ENCODE results near the gene PRPF19. TPM values are rescaled to one million over a fixed set of nuclear protein-coding genes. Genes with fewer than 3 reads are reported as not detected.

The PRPF19 gene
- total and polyA plus RNA-seq, 2 of the 13 experiments (the other 11 are each of a cell fraction or from before 2014, with no cell fraction given), result 27.4 to 91.1 TPM

DNA sequence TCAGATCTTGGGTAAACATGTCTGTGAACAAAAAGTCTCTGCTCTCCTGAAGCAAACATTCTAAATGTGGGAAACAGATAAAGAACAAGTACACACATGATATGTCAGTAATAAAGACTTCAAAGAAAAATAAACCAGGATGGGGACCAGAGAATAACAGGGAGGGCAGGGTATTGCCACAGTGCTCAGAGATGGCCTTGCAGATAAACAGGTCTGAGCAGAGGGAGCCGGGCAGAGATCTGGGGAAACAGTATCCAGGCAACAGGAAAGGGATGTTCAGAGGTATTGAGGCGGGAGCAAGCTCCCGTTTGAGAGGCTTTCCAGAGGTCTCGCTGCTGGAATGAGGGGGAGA is 61.5 kb downstream of the PRPF19 start (continued):
- TF ChIP-seq PTBP1 (IDR thresholded peaks at IDR 0.05; ENCODE audit: low read depth, low read length, poor library complexity, severe bottlenecking) (no peak), ZNF3 (CRISPR knock-in tag; IDR thresholded peaks at IDR 0.05) (no peak), ATRX (CRISPR knock-in tag; IDR thresholded peaks at IDR 0.05; ENCODE audit: borderline replicate concordance) (no peak), CBX1 (IDR thresholded peaks at IDR 0.05; ENCODE audit: low read depth) (no peak), ZKSCAN5 (CRISPR knock-in tag; IDR thresholded peaks at IDR 0.05) (no peak), ZNF792 (CRISPR knock-in tag; IDR thresholded peaks at IDR 0.05) (peak; percentile 72), CEBPB (IDR thresholded peaks at IDR 0.05; ENCODE audit: borderline replicate concordance, low read depth, low read length) (peak; percentile 86), ZNF891 (CRISPR knock-in tag; IDR thresholded peaks at IDR 0.05) (no peak), REXO4 (CRISPR knock-in tag; IDR thresholded peaks at IDR 0.05; ENCODE audit: borderline replicate concordance) (no peak), NR2F1 (CRISPR knock-in tag; IDR thresholded peaks at IDR 0.05) (peak in 1 of 2 experiments; percentile 41; a peak in 1 of 4 replicates), TCF7L2 (IDR thresholded peaks at IDR 0.05; ENCODE audit: low read depth, low read length) (peak; percentile 50; the same call in 1 of the 2 replicates), SRSF4 (IDR thresholded peaks at IDR 0.05; ENCODE audit: low read depth, low read length, poor library complexity, severe bottlenecking) (no peak), PAF1 (CRISPR knock-in tag; IDR thresholded peaks at IDR 0.05) (no peak), ZNF383 (CRISPR knock-in tag; IDR thresholded peaks at IDR 0.05; ENCODE audit: borderline replicate concordance) (no peak), MAZ (IDR thresholded peaks at IDR 0.05; ENCODE audit: borderline replicate concordance, low read depth, low read length) (no peak), MAZ (CRISPR knock-in tag; IDR thresholded peaks at IDR 0.05; ENCODE audit: low read depth) (no peak), NAIF1 (CRISPR knock-in tag; IDR thresholded peaks at IDR 0.05; ENCODE audit: borderline replicate concordance) (no peak), SKI (IDR thresholded peaks at IDR 0.05; ENCODE audit: partially characterized antibody) (peak; percentile 60), IKZF1 (IDR thresholded peaks at IDR 0.05) (no peak), RORA (CRISPR knock-in tag; IDR thresholded peaks at IDR 0.05) (no peak), ZEB1 (IDR thresholded peaks at IDR 0.05; ENCODE audit: insufficient replicate concordance, low read depth) (no peak)
- TF ChIP-seq, protein P1, sequence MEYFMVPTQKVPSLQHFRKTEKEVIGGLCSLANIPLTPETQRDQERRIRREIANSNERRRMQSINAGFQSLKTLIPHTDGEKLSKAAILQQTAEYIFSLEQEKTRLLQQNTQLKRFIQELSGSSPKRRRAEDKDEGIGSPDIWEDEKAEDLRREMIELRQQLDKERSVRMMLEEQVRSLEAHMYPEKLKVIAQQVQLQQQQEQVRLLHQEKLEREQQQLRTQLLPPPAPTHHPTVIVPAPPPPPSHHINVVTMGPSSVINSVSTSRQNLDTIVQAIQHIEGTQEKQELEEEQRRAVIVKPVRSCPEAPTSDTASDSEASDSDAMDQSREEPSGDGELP (IDR thresholded peaks at IDR 0.05; ENCODE audit: borderline replicate concordance, low read depth), result peak; percentile 51; the same call in 1 of the 2 replicates
- TF ChIP-seq, protein P2, sequence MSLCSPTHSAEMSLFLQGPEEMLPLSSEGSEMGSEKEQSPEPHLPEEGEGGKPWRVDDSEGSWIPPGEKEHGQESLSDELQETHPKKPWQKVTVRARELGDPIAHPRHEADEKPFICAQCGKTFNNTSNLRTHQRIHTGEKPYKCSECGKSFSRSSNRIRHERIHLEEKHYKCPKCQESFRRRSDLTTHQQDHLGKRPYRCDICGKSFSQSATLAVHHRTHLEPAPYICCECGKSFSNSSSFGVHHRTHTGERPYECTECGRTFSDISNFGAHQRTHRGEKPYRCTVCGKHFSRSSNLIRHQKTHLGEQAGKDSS (CRISPR knock-in tag; IDR thresholded peaks at IDR 0.05; ENCODE audit: borderline replicate concordance, low read depth), result peak; percentile 47; the same call in 1 of the 2 replicates
- TF ChIP-seq, protein P3, sequence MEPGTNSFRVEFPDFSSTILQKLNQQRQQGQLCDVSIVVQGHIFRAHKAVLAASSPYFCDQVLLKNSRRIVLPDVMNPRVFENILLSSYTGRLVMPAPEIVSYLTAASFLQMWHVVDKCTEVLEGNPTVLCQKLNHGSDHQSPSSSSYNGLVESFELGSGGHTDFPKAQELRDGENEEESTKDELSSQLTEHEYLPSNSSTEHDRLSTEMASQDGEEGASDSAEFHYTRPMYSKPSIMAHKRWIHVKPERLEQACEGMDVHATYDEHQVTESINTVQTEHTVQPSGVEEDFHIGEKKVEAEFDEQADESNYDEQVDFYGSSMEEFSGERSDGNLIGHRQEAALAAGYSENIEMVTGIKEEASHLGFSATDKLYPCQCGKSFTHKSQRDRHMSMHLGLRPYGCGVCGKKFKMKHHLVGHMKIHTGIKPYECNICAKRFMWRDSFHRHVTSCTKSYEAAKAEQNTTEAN (CRISPR knock-in tag; conservative IDR thresholded peaks at IDR 0.05), result peak; percentile 81
- TF ChIP-seq, protein P4, sequence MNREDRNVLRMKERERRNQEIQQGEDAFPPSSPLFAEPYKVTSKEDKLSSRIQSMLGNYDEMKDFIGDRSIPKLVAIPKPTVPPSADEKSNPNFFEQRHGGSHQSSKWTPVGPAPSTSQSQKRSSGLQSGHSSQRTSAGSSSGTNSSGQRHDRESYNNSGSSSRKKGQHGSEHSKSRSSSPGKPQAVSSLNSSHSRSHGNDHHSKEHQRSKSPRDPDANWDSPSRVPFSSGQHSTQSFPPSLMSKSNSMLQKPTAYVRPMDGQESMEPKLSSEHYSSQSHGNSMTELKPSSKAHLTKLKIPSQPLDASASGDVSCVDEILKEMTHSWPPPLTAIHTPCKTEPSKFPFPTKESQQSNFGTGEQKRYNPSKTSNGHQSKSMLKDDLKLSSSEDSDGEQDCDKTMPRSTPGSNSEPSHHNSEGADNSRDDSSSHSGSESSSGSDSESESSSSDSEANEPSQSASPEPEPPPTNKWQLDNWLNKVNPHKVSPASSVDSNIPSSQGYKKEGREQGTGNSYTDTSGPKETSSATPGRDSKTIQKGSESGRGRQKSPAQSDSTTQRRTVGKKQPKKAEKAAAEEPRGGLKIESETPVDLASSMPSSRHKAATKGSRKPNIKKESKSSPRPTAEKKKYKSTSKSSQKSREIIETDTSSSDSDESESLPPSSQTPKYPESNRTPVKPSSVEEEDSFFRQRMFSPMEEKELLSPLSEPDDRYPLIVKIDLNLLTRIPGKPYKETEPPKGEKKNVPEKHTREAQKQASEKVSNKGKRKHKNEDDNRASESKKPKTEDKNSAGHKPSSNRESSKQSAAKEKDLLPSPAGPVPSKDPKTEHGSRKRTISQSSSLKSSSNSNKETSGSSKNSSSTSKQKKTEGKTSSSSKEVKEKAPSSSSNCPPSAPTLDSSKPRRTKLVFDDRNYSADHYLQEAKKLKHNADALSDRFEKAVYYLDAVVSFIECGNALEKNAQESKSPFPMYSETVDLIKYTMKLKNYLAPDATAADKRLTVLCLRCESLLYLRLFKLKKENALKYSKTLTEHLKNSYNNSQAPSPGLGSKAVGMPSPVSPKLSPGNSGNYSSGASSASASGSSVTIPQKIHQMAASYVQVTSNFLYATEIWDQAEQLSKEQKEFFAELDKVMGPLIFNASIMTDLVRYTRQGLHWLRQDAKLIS (CRISPR knock-in tag; IDR thresholded peaks at IDR 0.05), result no peak
- TF ChIP-seq, protein P5, sequence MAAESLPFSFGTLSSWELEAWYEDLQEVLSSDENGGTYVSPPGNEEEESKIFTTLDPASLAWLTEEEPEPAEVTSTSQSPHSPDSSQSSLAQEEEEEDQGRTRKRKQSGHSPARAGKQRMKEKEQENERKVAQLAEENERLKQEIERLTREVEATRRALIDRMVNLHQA (CRISPR knock-in tag; IDR thresholded peaks at IDR 0.05), result no peak

Measured in HepG2 (cell line).